BLaER1 treated with 17β-estradiol and CSF1 and Interleukin-3, amounts not matched to agents 10 nM and 100 nM (cell line): ENCODE results near the gene ZNF217.
"Not testable (repeated sequence)": the region's sequence is repeated elsewhere in the genome, so short reads cannot be mapped to it uniquely, and the experiment has no call there.

Experiments
- H3K27ac ChIP-seq, 11 experiments: shearing (Covaris generic); formaldehyde crosslinking; 2 replicates each; pipeline ENCODE4 v1.8.1; 2022
- H3K27me3 ChIP-seq, 11 experiments: shearing (Covaris generic); formaldehyde crosslinking; 2 replicates each; pipeline ENCODE4 v1.8.1; 2022
- H3K36me3 ChIP-seq, 11 experiments: shearing (Covaris generic); formaldehyde crosslinking; 2 replicates each; pipeline ENCODE4 v1.8.1; 2022
- H3K4me1 ChIP-seq, 10 experiments: shearing (Covaris generic); formaldehyde crosslinking; 2 replicates each; pipeline ENCODE4 v1.8.1; 2022
- H3K4me2 ChIP-seq, 11 experiments: shearing (Covaris generic); formaldehyde crosslinking; 2 replicates each; pipeline ENCODE4 v1.8.1; 2022
- H3K4me3 ChIP-seq, 10 experiments: shearing (Covaris generic); formaldehyde crosslinking; 2 replicates each; pipeline ENCODE4 v1.8.1; 2022
- H3K9ac ChIP-seq, 11 experiments: shearing (Covaris generic); formaldehyde crosslinking; 2 replicates each; pipeline ENCODE4 v1.8.1; 2022
- H3K9me3 ChIP-seq, 11 experiments: shearing (Covaris generic); formaldehyde crosslinking; replicated peaks in 1 of 11; 2 replicates each; pipeline ENCODE4 v1.8.1; 2022
- H4K20me1 ChIP-seq, 11 experiments: shearing (Covaris generic); formaldehyde crosslinking; 2 replicates each; pipeline ENCODE4 v1.8.1; 2022
- Cebpa-rat ChIP-seq, 11 experiments: shearing (Covaris generic); IDR thresholded peaks; 2 replicates each; pipeline ENCODE4 v1.8.1; 2022

ZNF217 gene

DNA sequence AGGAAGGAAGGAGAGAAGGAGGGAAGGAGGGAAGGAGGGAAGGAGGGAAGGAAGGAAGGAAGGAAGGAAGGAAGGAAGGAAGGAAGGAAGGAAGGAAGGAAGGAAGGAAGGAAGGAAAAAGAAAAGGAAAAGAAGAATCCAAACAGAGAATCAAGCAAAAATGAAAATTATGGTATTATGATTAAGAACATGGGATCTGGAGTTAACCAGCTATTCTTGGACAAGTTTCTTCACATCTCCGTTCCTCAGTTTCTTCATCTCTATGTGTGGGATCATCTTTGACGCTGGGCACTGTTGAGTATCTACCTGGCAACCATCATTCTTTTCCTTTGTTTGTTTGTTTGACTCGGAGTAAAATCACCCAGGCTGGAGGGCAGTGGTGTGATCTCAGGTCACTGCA, 71.6 kb downstream of the ZNF217 start:
- Histone ChIP-seq H3K9ac (no peak overlapping the region), H3K27me3 (no peaks in the 10 kb centered on the region), H3K4me2 (no peak overlapping the region), H3K4me3 (no peak overlapping the region), H3K36me3 (no peaks in the 10 kb centered on the region), H3K27ac (no peak overlapping the region), H3K9me3 (no peaks in the 10 kb centered on the region), H3K4me1 (peaks cover 0 to 5% (median 0%) of the 10 kb centered on the region in 10 experiments; a peak in 1 of 20 replicates), H4K20me1 (no peaks in the 10 kb centered on the region)
- no peak for TF ChIP-seq Cebpa-rat (IDR thresholded peaks at IDR 0.05)

DNA sequence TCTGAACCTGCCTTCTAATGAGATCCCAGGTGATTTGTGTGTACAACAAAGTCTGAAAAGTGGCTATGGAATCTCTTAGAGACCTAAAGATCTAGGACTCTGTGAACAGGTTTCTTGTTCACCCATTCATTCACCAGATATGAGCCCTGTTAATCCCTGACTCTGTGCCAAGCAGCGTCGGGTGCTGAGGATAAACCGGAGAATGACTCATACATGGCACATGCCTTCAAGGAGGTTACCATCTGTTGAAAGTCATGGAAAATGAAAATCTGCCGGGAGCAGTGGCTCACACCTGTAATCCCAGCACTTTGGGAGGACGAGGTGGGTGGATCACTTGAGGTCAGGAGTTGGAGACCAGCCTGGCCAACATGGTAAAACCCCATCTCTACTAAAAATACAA, 72.2 kb downstream of the ZNF217 start:
- not testable (repeated sequence) for H3K9ac ChIP-seq, H3K4me2 ChIP-seq, H3K9me3 ChIP-seq, H3K27me3 ChIP-seq, H3K4me3 ChIP-seq, H3K4me1 ChIP-seq, H3K27ac ChIP-seq, H4K20me1 ChIP-seq, H3K36me3 ChIP-seq

DNA sequence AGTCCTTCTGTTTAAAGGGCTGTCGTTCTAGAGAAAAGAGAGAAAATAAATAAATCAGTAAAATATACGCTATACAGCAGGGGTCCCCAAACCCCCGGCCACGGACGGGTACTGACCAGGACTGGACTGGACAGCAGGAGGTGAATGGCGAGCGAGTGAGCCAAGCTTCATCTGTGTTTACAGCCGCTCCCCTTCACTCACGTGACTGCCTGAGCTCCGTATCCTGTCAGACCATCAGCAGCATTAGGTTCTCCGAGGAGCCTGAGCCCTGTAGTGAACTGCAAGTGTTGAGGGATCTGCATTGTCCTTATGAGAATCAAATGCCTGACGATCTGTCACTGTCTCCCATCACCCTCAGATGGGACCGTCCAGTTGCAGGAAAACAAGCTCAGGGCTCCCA, 76.5 kb downstream of the ZNF217 start:
- Histone ChIP-seq H3K4me3 (no peak overlapping the region), H3K27ac (no peak overlapping the region), H3K4me1 (peaks cover 0 to 5% (median 0%) of the 10 kb centered on the region in 10 experiments; a peak in 1 of 20 replicates), H3K9ac (no peak overlapping the region), H3K9me3 (no peaks in the 10 kb centered on the region), H3K36me3 (no peaks in the 10 kb centered on the region), H4K20me1 (no peaks in the 10 kb centered on the region), H3K27me3 (no peaks in the 10 kb centered on the region), H3K4me2 (no peak overlapping the region)
- no peak for TF ChIP-seq Cebpa-rat (IDR thresholded peaks at IDR 0.05)
